GM15510 (cell line): ENCODE measurements around the gene DHRS9.

Experiments
- POLR2A ChIP-seq: IDR thresholded peaks from 3 replicates; pipeline ENCODE4 v1.6.1; 2011; ENCODE audit warnings: borderline replicate concordance; ENCODE audit not compliant: insufficient read length; ENCODE audit errors: extremely low read depth

The DHRS9 gene

GRCh38 chr2:169069341-169069740, at the start of gene DHRS9:
TSS of gene DHRS9 (plus strand) at chr2:169069563. CDS start at chr2:169081582, 12,019 bp downstream.
- no peak for TF ChIP-seq POLR2A

GRCh38 chr2:169023161-169023560, 46.2 kb upstream of the DHRS9 start:
- TF ChIP-seq POLR2A: no peak

DNA sequence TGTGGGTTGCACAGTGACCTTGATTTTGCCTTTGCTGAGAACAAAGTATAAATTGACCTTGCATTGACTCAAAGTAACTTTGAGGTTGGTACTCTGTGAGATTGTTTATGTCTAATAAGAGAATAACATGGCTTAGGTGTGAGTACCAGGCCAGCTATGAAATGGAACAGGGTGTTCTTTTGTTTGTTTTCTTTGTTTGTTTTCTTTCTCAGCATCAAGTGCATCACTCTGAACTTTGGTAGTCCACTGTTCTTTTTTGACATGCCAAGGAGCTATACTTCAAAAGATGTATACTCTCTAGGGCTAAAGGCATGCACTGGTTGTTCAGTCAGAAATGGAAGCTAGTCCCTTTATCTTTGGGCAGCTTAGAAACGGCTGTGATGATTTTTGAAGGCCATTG, 43.3 kb upstream of the DHRS9 start:
- no peak for TF ChIP-seq POLR2A

DNA sequence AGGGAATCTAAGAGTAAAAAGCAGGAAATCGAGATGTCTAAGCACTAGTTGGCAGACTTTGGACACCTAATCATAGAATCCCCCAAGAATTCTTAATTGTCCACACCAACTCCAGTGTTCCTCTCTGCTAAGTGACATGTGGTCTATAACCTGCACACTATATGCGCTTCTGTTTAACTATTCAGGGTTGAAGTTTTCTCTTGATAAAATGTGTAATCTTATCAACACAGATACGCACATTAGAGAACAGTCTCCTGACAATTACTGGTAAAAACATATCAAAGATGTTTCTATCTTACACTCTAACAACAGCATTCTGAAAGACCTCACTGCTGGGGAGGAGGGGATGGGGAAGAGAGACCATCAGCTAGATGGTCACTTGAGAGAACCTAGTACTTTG, 42.1 kb upstream of the DHRS9 start:
- TF ChIP-seq POLR2A: no peak

DNA sequence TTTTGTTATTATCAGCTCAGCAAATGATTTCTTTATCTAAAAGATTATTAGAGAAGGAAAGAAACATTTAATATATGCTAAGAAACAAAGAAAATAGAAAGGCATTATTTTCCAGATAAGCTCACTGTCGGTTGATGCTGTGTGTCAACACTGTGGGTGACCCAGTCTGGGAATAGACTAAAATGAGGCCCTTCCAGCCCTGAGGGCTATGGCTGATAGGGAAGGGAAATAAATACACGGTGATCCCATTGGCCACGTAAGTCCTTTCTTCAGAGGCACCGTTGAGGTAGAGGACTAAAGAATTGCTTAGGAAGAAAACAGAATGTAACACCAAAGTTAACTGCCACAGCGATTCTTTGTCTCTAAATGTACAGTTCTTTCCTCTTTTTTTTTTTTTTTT, 40.0 kb upstream of the DHRS9 start:
- no peak for TF ChIP-seq POLR2A

DNA sequence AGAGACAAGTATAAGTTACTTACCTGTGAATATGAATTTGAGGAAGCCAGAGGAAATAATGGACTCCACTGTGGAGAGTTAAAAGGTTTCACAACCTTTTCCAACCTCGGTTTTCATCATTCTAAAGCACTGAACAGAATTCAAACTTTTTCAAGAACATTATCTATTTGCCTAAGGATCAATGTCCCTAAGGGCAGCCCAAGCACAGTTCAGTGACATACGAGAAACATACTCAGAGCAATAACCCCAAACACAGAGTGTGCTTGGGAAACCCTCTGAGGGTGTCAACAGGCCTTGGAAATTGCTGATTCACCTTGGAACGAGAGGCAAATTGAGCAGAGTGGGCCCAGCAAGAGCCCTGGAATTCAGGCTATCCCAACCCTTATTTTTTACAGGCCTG, 38.2 kb upstream of the DHRS9 start, which contains the start of gene ABCB11:
ABCB11 (minus strand) TSS at position 123 of the 400 bp plus-strand sequence. CDS start 13,199 bp downstream, outside the sequence.
- no peak for TF ChIP-seq POLR2A

DNA sequence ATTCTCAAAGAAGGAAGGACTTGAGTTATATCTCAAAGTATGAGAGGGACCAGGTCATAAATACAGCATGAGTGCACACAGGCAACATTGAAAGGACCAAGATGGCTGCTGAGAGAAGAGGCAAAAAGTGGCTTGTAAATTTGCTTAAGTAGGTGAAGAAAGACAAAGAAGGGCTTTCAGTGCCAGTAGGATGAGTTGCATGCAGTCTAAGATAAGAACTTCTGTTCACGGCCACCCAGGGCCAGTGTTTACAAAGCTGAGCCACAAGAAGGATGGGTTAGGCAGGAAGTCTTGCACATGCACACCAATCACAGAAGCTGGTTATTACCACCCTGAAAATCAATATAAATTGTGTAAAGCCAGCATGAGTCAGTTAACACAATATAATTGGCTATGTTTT, 35.1 kb upstream of the DHRS9 start:
- no peak for TF ChIP-seq POLR2A

DNA sequence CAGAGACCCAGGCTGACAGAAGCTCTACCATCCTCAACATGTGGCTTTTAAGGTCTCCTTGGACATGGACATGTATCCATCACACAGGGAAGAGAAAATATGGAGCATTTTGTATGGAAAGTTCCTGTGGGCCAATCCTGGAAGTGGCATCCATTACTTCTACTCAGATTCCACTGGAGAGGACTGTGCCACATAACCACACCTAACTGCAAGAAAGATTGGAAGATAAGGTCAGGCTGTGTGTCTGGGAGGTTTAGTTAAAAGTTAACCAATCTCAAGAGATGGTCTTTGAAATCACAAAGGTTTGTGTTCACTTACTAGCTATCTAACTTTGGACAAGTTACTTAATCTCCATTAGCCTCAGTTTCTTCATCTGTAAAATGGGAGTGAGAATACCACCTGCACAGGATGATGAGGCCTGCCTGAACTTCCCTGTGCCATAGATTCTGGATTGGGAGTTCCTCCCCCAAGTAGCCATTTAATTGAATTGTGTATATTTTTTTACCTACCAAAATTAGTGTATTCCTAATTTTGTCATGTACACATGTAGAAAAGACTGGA, 34.3 kb upstream of the DHRS9 start:
- no peak for TF ChIP-seq POLR2A

DNA sequence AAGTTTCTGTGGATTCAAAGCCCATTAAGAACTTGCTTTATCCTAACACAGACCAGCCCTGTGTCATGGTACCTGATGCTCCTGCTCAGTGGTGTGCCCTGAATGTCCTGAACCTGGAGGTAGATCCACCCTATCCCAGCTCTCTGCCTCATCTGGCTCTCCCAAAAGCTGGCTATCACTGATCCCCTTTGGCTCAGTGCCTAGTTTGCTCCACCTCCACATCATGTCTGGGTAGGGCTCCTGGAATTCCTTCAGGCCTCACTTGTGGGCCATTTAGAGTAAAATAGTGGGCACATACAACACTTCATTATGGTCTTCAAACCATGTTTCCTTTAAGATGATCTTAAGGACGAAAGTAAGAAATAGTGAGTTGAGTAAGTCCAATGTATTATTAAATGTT, 33.5 kb upstream of the DHRS9 start:
- TF ChIP-seq POLR2A: no peak

GRCh38 chr2:169036736-169037440, 32.5 kb upstream of the DHRS9 start:
- TF ChIP-seq POLR2A: no peak

DNA sequence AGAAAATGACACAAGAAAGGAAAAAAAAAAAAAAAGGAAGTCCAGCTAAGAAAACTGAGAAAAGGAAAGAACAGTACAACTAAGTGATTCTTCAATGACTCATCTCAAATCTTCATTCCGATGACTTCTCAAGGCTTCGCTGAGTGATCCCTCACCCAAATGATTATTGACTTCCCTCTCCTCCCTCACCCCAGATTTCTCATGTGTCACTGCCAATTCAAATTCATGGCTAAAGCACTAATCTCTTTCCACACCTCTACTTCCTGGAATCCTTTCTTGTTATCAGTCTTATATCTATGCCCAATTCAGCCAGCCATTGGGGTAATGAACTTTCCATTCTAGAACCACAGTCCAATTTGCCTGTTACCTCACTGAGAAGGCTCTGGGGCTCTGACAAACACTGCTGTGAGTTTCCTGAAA, 31.0 kb upstream of the DHRS9 start:
- TF ChIP-seq POLR2A: no peak

- TF ChIP-seq POLR2A: no peak
These were observed 29.7 kb upstream of the DHRS9 start for GRCh38 chr2:169039702-169040101.

- no peak for TF ChIP-seq POLR2A
These were observed 27.8 kb upstream of the DHRS9 start for GRCh38 chr2:169041594-169041993.

- no peak for TF ChIP-seq POLR2A
These were observed 26.5 kb upstream of the DHRS9 start for GRCh38 chr2:169042856-169043255.

DNA sequence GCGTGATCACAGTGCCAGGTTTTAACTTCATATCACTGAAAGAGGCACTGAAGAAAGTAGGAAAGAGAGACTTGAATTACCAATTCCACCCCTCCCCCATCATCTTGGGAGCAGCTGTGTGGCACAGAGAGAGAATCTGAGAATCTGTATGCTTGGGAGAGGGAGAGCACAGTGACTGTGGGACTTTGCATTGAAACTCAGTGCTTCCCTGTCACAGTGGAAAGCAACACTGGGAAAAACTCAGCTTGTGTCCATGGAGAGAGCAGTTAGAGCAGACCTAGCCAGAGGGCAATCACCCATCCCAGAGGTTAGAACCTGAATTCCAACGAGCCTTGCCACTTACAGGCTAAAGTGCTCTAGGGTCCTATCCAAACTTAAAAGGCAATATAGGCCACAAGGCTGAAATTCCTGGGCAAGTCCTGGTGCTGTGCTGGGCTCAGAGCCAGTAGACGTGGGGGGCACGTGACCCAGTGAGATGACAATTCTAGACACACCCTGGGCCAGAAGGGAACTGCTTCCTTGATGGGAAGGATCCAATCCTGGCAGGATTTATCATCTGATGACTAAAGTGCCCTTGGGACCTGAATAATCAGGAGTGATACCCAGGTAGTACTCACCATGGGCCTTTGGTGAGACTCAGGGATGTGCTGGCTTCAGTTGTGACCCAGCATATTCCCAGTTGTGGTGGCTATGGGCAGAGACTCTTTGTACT, 22.8 kb upstream of the DHRS9 start:
- no peak for TF ChIP-seq POLR2A
